H1 (cell line): Measurements from ENCODE around the gene BBIP1. TPM values are rescaled to one million over a fixed set of nuclear protein-coding genes. Genes with fewer than 3 reads are reported as not detected.

ENCODE experiments used
- CEBPB ChIP-seq: IDR thresholded peaks from 2 replicates; pipeline ENCODE4 v1.6.1; 2012; ENCODE audit warnings: low read depth, low read length
- CHD7 ChIP-seq: fragments of 300-600 bp; sonication (generic); IDR thresholded peaks from 2 replicates; pipeline ENCODE4 v1.7.1; 2012; ENCODE audit warnings: low read length, moderate library complexity, mild to moderate bottlenecking, inconsistent platforms; ENCODE audit not compliant: insufficient replicate concordance
- FOSL1 ChIP-seq: IDR thresholded peaks from 2 replicates; pipeline ENCODE4 v1.6.1; 2011; ENCODE audit warnings: mild to moderate bottlenecking, low read depth, low read length, moderate library complexity; ENCODE audit not compliant: insufficient read depth
- KDM1A ChIP-seq: fragments of 200-600, 300-600 bp; sonication (generic); IDR thresholded peaks from 2 replicates; pipeline ENCODE4 v1.7.1; 2016; ENCODE audit warnings: mild to moderate bottlenecking, low read length, borderline replicate concordance
- MAFK ChIP-seq: IDR thresholded peaks from 2 replicates; pipeline ENCODE4 v1.6.1; 2012; ENCODE audit warnings: low read depth, mild to moderate bottlenecking, improper control_type of control experiment, low read length
- NRF1 ChIP-seq: IDR thresholded peaks from 2 replicates; pipeline ENCODE4 v1.6.1; 2011; ENCODE audit warnings: mild to moderate bottlenecking, low read depth, low read length, improper control_type of control experiment
- SP1 ChIP-seq: IDR thresholded peaks from 2 replicates; pipeline ENCODE4 v1.6.1; 2011; ENCODE audit warnings: low read depth, low read length
- SP2 ChIP-seq: IDR thresholded peaks from 2 replicates; pipeline ENCODE4 v1.6.1; 2012; ENCODE audit warnings: mild to moderate bottlenecking, low read length, inconsistent platforms
- polyA plus RNA-seq, 7 experiments: library from polyadenylated mRNA; depleted of rRNA in 3 of 7; stranded (reverse) in 5 of 7; unstranded in 2 of 7; fragments of >200 nt in 5 of 7; fragments of 200-250 nt in 2 of 7; gene quantifications; 1 replicate in 5 of 7; 2 replicates in 1 of 7; 4 replicates in 1 of 7; pipeline versions ENCODE4 v1.2.1 to v1.2.3, GENCODE V29; 2011 to 2013; ENCODE audit warnings: missing spikeins in 2 of 7, mixed read lengths in 2 of 7
- total RNA-seq: library from RNA; stranded (reverse); fragmentation: NEBNext Ultra II Directional; extraction: Animal tissue kit (Norgen Biotek cat#: 25700); gene quantifications from 2 replicates; pipeline ENCODE4 v1.2.1, GENCODE V29; 2021

BBIP1 gene
- total and polyA plus RNA-seq, 2 of the 8 experiments (the other 6 are each of a cell fraction or from before 2014, with no cell fraction given), result 8.8 to 19.6 TPM

- TF ChIP-seq CHD7 (no peak), CEBPB (no peak), FOSL1 (no peak), KDM1A (no peak), SP2 (no peak), MAFK (no peak), NRF1 (no peak), SP1 (no peak)
Observed at GRCh38 chr10:110876000-110876399, 43.0 kb downstream of the BBIP1 start (continued).
